PC-9 (cell line): ENCODE results near the gene STAB2. TPM values are rescaled to one million over a fixed set of nuclear protein-coding genes. Genes with fewer than 3 reads are reported as not detected.

Experiments used
- BruUV-seq: library from RNA; stranded (reverse); fragments of 400-500 nt; replicated peaks from 2 replicates; lab custom pipeline; 2021; lab: Mats Ljungman, UMichigan
- CTCF ChIA-PET: fragments of 300-600 bp; sonication (Branson Sonifier 250); formaldehyde crosslinking; loops from one replicate; lab custom pipeline; 2022; ENCODE audit warnings: antibody characterized with exemption; lab: Charles Lee
- POLR2A ChIA-PET: fragments of 300-600 bp; sonication (Branson Sonifier 250); formaldehyde crosslinking; loops from one replicate; lab custom pipeline; 2022; ENCODE audit warnings: antibody characterized with exemption; ENCODE audit not compliant: unreplicated experiment; lab: Charles Lee
- DNase-seq, 2 experiments: peaks; one replicate each; pipeline versions ENCODE4 v3.0.0 to v3.0.0-alpha.2; 2015 to 2022; ENCODE audit warnings: mixed read lengths in 1 of 2
- H2AFZ ChIP-seq: fragments of 200-600 bp; sonication (generic); 2 replicates; pipeline ENCODE4 v1.8.1; 2017; ENCODE audit warnings: antibody characterized with exemption
- H3F3A ChIP-seq: fragments of 200-600 bp; sonication (generic); 2 replicates; pipeline ENCODE4 v1.8.1; 2017; ENCODE audit warnings: antibody characterized with exemption, mild to moderate bottlenecking, low read depth; ENCODE audit not compliant: insufficient read depth
- H3K27ac ChIP-seq: fragments of 200-600 bp; sonication (generic); 2 replicates; pipeline ENCODE4 v1.6.1; 2016; ENCODE audit warnings: mixed run types
- H3K27me3 ChIP-seq: fragments of 200-600 bp; sonication (generic); 2 replicates; pipeline ENCODE4 v1.6.1; 2016; ENCODE audit warnings: low read depth, mixed run types; ENCODE audit not compliant: insufficient read depth
- H3K36me3 ChIP-seq: fragments of 200-600 bp; sonication (generic); 2 replicates; pipeline ENCODE4 v1.6.1; 2016; ENCODE audit warnings: low read depth, mixed run types
- H3K4me1 ChIP-seq: fragments of 200-600 bp; sonication (generic); replicated peaks from 2 replicates; pipeline ENCODE4 v1.6.1; 2016; ENCODE audit warnings: mixed run types; ENCODE audit not compliant: insufficient read depth
- H3K4me2 ChIP-seq: fragments of 200-600 bp; sonication (generic); 2 replicates; pipeline ENCODE4 v1.6.1; 2017; ENCODE audit warnings: mixed run types
- H3K4me3 ChIP-seq: fragments of 200-600 bp; sonication (generic); 2 replicates; pipeline ENCODE4 v1.6.1; 2016; ENCODE audit warnings: mixed run types
- H3K79me2 ChIP-seq: fragments of 200-600 bp; sonication (generic); 2 replicates; pipeline ENCODE4 v1.6.1; 2017; ENCODE audit warnings: low read depth, mixed run types
- H3K9me2 ChIP-seq: fragments of 200-600 bp; sonication (generic); 2 replicates; pipeline ENCODE4 v1.8.1; 2017; ENCODE audit warnings: mild to moderate bottlenecking; ENCODE audit not compliant: insufficient read depth
- H3K9me3 ChIP-seq: fragments of 200-600 bp; sonication (generic); 2 replicates; pipeline ENCODE4 v1.8.1; 2016; ENCODE audit warnings: low read depth; ENCODE audit not compliant: insufficient read depth
- H4K20me1 ChIP-seq: fragments of 200-600 bp; sonication (generic); 2 replicates; pipeline ENCODE4 v1.8.1; 2017; ENCODE audit not compliant: insufficient read depth
- CTCF ChIP-seq: fragments of 200-600 bp; sonication (generic); conservative IDR thresholded peaks from 2 replicates; pipeline ENCODE4 v1.6.1; 2017; ENCODE audit warnings: mixed run types, antibody characterized with exemption, mild to moderate bottlenecking, moderate library complexity
- EZH2 ChIP-seq: fragments of 200-600 bp; sonication (generic); IDR thresholded peaks from 2 replicates; pipeline ENCODE4 v1.8.0; 2017; ENCODE audit warnings: antibody characterized with exemption, low read depth
- intact Hi-C: fragments of 100-400 bp; cut with micrococcal nuclease; formaldehyde crosslinking; loops from one replicate; pipeline ENCODE4 v1.10.0; 2022; ENCODE audit not compliant: unreplicated experiment
- total RNA-seq: library from RNA; stranded (reverse); gene quantifications from 2 replicates; pipeline ENCODE4 v1.2.3, GENCODE V29; 2021

Gene STAB2
- total RNA-seq, 1 experiment from 2014 or later, result not detected

DNA sequence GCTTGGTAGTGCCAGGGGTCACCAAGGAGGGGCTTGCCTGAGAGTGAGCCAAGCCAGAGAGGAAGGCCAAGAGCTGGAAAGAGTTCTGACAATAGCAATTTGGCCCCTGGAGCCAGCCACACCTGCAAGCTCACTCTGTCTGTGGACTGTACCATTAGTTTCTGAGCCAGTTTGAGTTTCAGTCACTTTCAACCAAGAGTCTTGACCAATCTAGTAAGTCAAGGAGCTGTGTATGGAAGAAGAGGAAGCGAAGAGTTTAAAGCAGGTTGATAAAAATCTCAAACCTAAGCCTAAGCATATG, 215.5 kb downstream of the STAB2 start:
- Histone ChIP-seq H3K4me3 (no peak overlapping the region), H3K9me3 (no peaks in the 10 kb centered on the region), H2AFZ (no peak overlapping the region), H3K36me3 (no peaks in the 10 kb centered on the region), H3F3A (peaks cover 78% of the 10 kb centered on the region), H3K4me1 (peaks cover 96% of the 10 kb centered on the region), H4K20me1 (no peaks in the 10 kb centered on the region), H3K79me2 (peaks cover 33% of the 10 kb centered on the region), H3K9me2 (no peaks in the 10 kb centered on the region), H3K27ac (peak overlapping the region; percentile 58), H3K4me2 (peak overlapping the region; percentile 1), H3K27me3 (no peaks in the 10 kb centered on the region)
- intact Hi-C loops, result no loop called here
- POLR2A ChIA-PET, result interaction anchor here (0.5 to 0.7 kb wide), 3 partner anchors 37 to 1303 kb away, joined by 3 to 5 read pairs (median 4); no protein-coding TSS in a partner anchor
- CTCF ChIA-PET, result no interaction called here
- BruUV-seq, result no TSS peak
- TF ChIP-seq CTCF, result no peak
- TF ChIP-seq EZH2, result no peak
- no peak for DNase-seq

GRCh38 chr12:103803847-103804246, 216.8 kb downstream of the STAB2 start:
- ChIA-PET POLR2A (interaction anchor here (0.6 kb wide), 1 partner anchor 113 kb away, joined by 4 read pairs; no protein-coding TSS in a partner anchor), CTCF (no interaction called here)
- peak overlapping the region; percentile 94; the same call in 1 of the 2 replicates for H3K27ac ChIP-seq
- no peaks in the 10 kb centered on the region for H3K36me3 ChIP-seq
- H3K4me1 ChIP-seq, result peaks cover 91% of the 10 kb centered on the region
- no peaks in the 10 kb centered on the region for H3K9me2 ChIP-seq
- no TSS peak for BruUV-seq
- H3K9me3 ChIP-seq, result no peaks in the 10 kb centered on the region
- no peak overlapping the region for H2AFZ ChIP-seq
- intact Hi-C loops, result no loop called here
- H4K20me1 ChIP-seq, result no peaks in the 10 kb centered on the region
- H3K4me2 ChIP-seq, result peak overlapping the region; percentile 77; the same call in 1 of the 2 replicates
- H3F3A ChIP-seq, result peaks cover 74% of the 10 kb centered on the region
- H3K79me2 ChIP-seq, result peaks cover 28% of the 10 kb centered on the region
- TF ChIP-seq EZH2 (no peak), CTCF (no peak)
- no peaks in the 10 kb centered on the region for H3K27me3 ChIP-seq
- DNase-seq, result no peak
- H3K4me3 ChIP-seq, result no peak overlapping the region

DNA sequence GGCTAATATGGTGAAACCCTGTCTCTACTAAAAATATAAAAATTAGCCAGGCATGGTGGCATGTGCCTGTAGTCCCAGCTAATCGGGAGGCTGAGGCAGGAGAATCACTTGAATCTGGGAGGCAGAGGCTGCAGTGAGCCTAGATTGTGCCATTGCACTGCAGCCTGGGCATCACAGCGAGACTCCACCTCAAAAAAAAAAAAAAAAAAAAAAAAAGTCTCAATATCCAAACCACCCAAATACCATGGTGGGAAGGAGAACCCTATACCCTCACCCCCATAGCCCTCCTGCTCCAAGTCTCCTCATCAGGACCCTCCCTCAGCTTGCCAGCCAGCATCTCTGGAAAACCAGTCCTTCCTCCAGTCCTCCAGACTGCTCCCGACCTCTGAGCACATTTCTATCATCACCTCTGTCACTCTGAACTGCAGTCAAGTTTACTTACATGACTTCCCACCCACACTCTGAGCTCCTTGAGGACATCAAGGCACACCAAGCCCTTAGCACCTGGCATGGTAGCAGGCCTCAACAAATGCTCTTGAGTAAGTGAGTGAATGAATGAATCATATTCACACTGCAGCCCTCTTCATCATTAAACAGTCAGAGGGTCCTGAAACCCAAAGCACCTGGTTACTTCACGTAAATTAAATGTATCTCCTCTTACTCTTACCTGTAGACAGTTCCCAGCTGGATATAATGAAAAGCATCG, 218.7 kb downstream of the STAB2 start:
- intact Hi-C loops, result loop anchor here (1.0 kb wide), 1 partner anchor 35 kb away; the partner anchor contains the start of gene NT5DC3
- H4K20me1 ChIP-seq, result no peaks in the 10 kb centered on the region
- no peaks in the 10 kb centered on the region for H3K9me2 ChIP-seq
- H2AFZ ChIP-seq, result no peak overlapping the region
- H3F3A ChIP-seq, result peaks cover 55% of the 10 kb centered on the region
- ChIA-PET POLR2A (no interaction called here), CTCF (interaction anchor here (0.7 kb wide), 1 partner anchor 66 kb away, joined by 23 read pairs; no protein-coding TSS in a partner anchor)
- no TSS peak for BruUV-seq
- H3K27me3 ChIP-seq, result no peaks in the 10 kb centered on the region
- DNase-seq, result no peak
- H3K9me3 ChIP-seq, result no peaks in the 10 kb centered on the region
- peak overlapping the region; percentile 94 for H3K27ac ChIP-seq
- peak overlapping the region; percentile 26; the same call in 1 of the 2 replicates for H3K4me3 ChIP-seq
- H3K4me1 ChIP-seq, result peaks cover 71% of the 10 kb centered on the region
- TF ChIP-seq EZH2, result no peak
- TF ChIP-seq CTCF, result no peak
- peaks cover 35% of the 10 kb centered on the region for H3K79me2 ChIP-seq
- H3K4me2 ChIP-seq, result peak overlapping the region; percentile 77
- H3K36me3 ChIP-seq, result no peaks in the 10 kb centered on the region
